IPS-NIHi11 (cell line): ENCODE data around the gene UBAC1.
"Not testable (repeated sequence)": the region's sequence is repeated elsewhere in the genome, so short reads cannot be mapped to it uniquely, and the experiment has no call there.

Source experiments
- DNase-seq: peaks from one replicate; pipeline ENCODE4 v3.0.0; 2012; ENCODE audit warnings: mixed read lengths, low spot score

The UBAC1 gene

DNA sequence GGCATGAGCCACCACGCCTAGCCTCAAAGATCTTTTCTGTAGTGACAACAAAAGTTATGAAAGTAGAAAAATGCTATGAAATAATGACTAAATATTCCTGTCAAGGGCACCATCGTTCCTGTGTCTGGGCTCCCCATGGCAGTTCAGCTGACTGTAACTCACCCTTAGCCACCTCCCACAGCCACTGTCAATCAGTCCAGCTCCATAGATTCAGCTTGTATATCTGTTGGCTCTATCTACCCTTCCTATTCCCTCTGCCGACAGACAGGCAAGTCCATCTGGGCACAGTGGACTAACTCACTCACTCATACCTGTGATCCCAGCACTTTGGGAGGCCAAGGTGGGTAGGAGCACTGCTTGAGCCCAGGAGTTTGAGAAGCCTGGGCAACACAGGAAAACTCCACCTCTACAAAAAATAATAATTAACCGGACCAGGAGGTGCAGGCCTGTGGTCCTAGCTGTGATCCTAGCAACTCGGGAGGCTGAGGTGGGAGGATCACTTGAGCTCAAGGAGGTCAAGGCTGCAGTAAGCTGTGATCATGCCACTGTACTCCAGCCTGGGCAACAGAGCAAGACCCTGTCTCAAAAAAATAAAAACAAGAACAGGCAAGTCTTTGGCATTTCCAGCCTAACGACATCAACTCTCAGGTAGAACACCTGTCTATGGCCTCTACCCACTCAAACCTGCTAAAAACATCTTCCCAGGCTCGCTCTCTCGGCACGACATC is 60.0 kb downstream of the UBAC1 start:
- no peak for DNase-seq

DNA sequence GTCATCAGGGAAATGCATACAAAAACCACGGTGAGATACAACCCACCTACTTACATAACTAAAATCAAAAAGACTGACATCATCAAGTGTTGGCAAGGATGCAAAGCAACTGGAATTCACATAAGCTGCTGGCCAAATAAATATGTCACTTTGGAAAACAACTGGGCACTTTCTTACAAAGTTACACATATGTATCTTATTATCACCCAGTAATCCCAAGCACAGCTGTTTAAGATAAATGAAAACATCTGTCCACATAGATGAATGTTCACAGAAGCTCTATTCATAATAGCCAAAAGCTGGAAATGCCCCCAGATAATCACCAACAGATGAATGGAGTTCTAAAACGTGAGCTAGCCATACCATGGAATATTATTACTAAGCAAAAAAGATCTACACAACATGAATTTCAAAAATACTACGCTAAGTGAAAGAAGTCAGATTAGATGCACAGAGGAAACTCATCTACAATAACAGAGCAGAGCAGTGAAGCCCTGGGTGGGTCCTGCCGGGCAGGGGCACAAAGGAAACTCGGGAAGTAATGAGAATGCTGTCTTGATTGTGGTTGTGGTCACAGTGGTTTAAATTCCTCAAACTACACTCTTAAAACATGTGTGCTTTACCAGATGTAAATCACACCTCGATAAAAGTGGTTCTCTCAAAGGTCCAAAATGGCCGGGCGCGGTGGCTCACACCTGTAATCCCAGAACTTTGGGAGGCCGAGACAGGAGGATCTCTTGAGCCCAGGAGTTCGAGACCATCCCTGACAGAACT is 62.4 kb downstream of the UBAC1 start:
- DNase-seq, result no peak

DNA sequence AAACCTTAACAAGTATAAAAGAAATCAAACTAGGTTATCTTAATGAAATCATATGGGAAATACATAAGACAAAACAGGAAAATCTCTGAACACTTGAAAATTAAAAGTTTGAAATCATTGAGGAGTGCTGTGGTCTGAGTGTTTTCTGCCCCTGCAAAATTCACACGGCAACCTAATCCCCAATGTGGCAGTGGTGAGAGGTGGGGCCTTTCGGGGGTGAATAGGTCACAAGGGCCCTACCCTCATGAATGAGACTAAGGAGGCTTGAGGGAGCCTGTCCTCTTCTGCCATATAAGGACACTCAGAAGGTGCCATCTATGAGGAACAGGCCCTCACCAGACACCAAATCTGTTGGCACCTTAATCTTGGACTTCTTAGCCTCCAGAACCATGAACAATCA is 64.5 kb downstream of the UBAC1 start:
- DNase-seq, result no peak

DNA sequence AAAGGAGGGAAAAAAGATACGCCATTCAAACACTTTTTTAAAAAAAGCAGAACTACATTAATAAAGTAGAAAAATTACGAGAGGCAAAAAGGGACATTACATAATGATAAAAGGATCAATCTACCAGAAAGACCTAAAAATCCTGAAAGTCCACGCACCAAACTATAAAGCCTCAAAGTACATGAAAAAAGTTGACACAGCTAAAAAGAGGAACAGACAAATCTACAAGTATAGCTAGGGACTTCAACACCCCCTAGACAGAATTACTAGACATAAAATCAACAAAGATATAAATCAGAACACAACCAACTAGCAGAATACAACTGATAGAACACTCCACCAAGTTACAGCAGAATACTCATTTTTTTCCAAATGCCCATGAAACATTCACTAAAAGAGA is 65.0 kb downstream of the UBAC1 start:
- no peak for DNase-seq

DNA sequence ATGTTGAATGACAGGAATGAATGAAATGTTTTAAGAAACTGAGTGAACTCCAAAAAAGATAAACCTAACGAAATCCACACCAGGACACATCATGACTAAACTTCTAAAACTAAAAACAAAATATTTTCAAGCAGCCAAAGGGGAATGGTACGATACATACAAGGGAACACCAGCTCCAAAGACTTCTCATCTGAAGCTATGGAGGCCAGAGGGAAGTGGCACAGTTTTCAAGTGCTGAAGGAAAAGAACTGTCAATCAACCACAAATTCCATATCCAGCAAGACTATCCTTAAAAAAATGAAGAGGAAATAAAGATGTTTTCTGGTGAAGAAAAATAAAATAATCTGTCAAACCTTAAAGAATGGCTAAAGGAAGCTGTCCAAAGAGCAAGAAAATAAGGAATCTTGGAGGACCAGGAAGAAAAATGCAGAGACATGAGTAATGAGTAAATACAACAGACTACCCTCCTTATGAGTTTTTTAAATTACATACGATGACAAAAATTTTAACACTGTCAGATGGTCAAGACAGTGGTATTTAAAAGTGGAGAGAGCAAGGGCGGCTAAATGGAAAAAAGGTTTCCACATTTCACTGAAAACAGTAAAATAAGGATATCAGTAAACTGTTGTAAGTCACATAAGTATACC is 65.8 kb downstream of the UBAC1 start:
- no peak for DNase-seq

DNA sequence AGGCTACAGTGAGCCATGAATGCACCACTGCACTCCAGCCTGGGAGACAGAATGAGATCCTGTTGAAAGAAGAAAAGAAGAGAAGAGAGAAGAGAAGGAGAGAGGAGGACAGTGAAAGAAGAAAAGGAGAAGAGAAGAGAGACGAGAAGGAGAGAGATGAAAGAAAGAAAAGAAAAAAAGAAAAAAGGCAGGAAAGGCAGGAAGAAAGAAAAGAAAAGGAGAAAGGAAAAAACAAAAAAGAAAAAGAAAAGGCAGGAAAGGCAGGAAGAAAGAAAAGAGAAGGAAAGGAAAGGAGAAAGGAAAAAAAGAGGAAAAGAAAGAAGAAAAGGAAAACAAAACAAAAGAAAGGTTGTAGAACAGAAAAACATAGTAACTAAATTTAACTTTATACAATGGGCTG is 68.1 kb downstream of the UBAC1 start:
- no peak for DNase-seq

DNA sequence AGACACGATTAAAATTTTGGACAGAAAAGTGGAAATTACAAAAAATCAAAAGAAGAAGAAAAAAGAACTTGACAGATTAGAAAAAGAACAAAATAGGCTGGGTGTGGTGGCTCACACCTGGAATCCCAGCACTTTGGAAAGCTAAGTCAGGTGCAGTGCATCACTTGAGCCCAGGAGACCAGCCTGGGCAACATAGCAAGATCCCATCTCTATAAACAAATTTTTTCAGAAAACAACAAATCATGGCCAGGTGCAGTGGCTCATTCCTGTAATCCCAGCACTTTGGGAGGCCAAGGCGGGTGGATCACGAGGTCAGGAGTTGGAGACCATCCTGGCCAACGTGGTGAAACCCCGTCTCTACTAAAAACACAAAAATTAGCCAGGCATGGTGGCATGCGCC is 68.8 kb downstream of the UBAC1 start:
- not testable (repeated sequence) for DNase-seq

DNA sequence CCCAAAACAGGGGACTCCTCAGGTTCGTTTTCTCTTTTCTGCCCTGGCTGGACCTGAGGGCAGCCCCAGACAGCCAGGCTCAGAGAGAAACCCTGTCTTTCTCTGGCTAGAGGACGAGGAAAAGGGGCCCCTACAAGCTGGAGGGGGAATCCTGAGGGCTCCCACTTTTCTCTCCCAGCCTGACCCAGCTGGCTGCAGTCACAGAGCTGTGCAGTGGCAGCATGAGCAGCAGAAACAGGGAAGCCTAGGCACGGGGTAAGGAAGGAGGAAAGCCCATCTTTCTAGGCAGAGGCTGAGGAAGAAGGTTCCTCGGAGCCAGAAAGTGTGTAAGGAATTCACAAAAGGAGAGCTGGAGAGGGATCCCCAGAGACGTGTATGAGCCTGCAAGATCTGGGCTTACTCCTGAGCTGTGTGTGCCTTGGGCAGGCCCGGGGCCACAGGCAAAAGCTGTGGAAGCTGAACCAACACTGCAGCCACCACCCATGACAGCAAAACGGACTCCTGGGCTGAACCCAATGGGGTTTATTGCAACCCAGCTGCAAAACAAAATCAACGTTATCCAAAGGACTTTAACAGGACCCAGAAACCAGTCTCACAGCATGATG is 70.0 kb downstream of the UBAC1 start:
- DNase-seq, result no peak

DNA sequence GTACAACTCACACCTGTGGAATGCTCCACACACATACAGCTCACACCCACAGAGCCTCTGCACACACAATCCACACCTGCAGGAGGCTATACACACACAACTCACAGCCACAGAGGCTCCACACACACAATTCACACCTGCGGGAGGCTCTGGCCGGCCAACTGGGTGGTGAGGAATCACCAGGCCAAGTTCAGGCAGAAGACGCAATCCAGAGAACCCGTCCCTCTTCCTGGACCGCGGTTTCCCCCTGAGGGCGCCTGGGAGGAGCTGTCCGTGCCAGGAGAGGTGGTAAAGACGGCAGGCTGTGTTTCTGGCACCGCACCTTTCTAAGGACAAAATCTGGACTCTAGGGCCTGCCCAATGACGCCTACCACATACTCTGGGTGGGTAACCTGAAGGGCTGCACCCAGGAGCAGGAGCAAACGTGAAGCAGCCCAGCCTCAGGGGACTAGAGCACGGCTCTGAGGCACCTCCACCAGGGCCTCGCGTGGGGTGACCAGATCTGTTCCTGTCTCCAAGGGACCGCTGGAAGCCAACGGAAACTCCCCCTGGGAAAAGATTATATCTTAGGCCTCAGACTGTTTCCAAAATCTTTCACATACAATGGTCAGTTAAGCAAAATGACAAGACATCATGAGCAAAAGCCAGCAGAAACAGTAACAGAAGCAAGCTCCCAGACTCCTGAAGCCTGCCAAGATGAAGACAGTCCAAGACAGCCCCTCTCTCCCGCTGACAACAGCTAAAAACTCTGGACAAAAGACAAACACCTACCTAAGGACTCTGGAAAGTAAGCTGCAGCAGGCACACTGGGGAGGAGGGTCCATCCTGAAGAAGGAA is 70.8 kb downstream of the UBAC1 start:
- no peak for DNase-seq

DNA sequence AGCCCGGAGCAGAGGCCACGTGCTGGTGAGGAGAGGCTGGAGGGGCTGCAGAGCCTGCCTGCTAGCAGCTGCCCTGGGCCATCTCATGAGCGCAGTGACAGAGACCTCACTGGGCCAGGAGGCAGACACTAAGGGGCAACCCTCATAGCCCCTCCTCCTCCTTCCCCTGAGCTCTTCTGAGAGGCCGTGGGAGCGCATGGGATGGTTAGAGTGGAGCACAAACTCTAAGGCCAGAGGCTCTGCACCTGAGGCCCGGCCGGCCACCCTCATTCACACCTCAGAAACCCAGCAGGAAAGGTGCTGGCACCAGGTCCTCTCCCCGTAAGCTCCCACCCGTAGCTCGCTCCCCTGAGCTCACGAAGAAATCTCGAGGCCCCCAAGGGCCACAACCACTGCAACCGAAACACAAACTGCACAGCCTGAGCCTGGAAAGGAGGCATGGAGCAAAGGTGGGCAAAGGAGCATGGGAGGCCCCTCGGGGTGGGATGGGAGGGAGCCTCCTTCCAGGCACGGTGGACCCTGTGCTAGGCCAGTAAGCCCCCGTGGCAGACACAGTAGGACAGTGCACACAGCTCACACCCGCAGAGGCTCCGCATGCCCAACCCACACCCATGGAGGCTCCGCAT is 71.5 kb downstream of the UBAC1 start:
- DNase-seq, result peak; percentile 35

DNA sequence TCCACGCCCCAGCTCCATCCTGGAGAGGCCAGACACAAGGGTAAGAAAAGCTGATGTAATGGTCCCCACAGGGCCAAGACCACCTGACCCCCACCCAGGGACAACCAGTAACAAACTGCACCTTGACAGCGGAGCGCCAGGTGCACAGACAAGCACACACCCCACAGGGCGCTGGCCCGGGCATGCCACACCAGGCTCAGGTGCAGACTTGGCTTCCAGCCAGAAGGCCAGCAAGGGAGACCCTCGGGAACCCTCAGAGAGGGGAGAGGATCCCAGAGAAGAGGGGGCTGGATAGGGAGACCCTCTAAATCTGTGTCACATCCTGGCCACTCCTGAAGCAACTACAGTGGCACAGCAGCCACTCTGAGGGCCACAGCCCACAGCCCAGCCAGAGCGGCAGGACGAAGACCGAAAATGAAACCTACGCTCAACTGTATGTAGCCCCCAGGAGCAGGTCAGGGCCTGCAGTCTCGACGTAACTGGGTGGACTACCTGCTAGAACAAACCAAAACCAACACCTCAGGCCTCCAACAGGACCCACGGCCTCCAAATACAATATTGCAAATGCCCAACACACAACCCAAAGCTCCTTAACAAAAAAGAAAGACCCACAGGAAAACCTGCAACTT is 72.3 kb downstream of the UBAC1 start:
- no peak for DNase-seq

DNA sequence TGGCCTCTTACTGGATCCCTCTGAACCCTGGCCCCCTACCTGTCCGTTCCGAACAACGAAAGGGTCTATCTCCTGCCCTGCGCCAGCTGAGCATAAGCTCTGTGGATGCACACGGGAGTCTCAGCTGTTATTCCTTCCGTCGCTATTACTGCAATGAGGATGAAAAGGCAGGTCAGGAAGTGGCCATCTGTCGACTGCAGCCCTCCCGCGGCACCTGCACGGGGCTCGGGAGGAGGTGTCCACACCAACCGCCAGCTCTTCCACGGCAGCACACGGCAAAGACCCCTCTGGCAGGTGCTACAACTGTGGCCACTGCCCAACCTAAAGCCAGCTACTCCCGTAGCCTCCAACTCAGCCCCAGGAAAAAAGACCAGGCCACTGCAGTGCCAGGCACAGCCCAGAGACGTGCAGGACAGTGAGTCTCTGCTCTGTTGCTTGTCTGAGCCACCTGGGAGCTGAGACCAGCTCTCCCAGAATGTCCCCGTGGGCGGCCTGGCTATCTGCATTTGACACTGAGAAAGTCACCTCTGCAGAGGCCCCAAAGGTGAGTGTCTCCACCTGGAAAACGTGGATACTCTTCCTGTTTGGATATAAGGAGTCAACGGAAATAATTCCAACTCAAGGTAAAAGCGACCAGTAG is 72.9 kb downstream of the UBAC1 start:
- DNase-seq, result no peak

DNA sequence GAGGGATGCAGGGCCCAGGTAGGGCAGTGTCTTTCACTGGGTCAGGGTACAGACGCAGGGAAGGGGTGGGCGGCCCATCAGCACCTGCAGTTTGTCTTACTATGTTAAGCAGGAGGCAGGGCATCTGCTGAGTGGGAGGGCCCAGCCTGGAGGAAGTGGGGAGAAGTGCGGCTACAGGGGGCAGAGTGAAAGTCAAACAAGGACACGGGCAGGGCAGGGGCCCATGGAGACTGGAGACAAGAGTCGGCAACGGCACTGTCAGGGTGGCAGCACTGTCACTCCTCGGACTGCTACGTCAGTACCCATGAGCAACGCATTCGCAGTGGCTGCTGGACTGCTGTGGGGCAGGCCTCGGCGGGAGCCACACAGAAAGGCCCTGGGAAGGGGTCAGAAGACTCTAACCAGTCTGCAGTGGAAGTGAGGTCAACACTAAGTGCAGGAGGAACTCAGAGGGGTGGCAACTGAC is 73.6 kb downstream of the UBAC1 start:
- peak; percentile 72 for DNase-seq

DNA sequence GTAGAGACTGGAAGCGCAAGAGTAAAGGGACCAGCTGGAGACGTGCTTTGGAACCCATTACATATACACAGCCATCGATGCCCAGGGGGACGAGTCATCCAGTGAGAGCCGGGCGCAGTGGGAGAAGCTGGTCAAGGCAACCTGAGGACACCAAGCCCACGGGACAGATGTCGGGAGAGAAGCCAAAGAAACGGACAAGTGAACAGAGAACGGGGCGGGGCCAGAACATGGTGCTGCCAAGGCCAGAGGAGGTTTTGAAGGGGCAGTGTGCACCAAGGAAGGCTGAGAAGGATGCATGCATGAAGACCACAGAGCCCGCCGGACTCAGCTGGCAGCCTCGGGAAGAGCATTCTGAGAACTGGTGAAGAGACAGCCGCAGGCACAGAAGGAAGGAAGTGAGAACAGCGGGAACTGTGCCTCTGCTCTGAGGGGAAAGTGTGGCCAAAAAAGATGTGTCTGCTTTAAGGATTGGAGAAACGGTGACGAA is 74.1 kb downstream of the UBAC1 start:
- no peak for DNase-seq

DNA sequence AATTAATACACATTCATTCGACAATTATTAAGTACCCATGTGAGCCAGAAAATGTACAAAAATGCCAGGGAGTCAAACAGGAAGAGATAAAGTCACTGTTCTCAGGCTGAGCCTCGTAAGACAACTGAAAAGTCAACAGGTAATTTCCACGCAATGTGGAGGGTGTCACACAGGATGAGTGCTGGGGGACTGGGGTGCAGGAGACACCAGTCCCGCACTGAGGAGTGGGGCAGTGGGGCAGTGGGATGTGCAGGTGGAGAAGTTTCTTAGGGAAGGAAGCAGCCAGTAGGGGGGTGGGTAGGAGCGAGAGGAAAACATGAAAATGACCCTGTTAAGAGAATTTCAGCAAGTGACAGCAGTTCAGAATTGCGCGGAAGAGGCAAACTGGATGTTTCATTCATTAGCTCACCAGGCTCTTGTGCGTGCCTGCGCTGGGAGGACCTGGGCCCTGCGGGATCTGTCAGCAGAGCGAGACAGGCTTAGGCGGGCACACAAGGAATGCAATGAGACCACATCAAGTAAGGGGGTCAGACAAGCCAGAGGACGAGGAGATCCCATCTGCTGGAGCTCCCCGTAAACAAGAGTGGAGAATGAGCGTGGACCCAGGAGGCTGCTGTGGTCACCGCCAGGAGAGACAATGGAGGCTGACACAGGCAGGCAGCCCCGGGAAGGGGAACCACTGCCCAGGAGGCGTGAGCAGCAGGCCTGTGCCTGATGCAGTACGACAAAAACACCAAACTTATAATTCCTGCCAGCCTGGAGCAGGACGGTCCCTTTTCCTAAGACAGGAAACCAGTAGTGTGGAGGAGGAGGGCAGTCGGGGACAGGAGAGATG is 74.8 kb downstream of the UBAC1 start:
- no peak for DNase-seq

DNA sequence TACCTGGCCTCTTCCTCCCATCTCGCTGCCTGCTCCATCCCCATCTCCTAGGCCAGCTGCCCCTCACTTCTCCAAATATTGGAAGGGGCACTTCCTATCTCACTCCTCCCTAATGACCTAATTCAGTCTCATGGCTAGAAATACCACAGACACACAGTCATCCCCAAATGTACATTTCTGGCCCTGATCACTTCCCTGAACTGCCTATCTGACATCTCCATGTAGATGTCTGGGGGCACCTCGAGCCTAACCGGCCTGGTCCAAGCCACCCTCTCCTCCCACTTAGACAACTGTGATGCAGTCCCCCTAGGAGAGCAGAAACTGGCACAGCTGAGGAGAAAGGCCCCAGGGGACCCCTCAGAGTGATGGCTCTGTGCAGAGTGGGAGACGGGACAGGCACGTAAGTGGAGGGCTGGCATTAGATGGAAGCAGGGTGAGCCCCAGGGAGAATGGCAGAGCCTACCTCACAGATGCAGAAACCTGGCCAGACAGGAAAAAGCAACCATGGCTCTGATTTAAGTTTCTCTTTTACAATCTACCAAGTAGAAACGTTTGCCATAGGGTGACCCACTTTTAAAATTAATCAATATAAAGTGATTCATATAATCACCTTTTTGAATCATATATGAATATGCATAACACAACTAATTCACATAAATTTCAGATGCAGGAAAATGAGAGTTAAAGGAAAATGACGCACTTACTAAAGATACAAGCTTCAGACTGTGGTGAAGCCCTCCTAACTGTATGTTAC is 75.9 kb downstream of the UBAC1 start:
- no peak for DNase-seq

DNA sequence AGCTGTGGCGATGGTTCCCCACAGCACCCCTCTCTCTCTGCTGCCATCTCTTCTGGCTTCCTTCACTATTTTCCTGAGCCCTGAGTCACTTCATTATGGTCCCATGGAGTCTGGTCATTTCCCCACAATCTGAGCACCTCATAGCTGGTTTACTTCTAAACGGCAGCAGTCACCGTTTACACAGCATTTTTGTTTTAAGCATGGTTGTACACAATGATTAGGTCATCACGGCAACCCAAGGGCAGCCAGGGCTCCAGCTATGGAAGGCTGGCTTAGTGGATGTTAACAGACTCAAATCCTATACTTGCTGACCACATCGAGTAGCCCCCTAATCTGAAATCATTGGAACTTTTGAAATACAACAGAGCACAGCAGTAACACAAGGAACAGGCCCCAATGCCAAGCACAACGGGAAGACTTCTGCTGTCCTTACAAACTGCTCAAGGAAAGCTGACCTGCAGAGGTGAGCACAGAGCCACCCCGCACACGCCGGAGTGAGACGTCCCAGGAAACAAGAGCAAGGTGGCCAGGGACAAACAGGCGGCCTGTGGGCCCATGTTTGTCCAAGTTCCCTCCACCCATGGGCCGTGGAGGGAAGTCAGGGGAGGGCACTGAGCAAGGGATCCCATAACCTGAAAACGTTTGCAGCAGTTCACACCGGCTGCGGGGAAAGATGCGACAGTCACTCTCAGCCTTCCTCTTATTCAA is 76.7 kb downstream of the UBAC1 start:
- no peak for DNase-seq
